HG03159 (cell line): ENCODE measurements around the gene SIT1.
"Not testable (repeated sequence)": the region's sequence is repeated elsewhere in the genome, so short reads cannot be mapped to it uniquely, and the experiment has no call there.

ENCODE experiments used
- ATAC-seq: cut with Tn5 transposase; IDR thresholded peaks from one replicate; pipeline ENCODE4 v1.9.1; 2021; ENCODE audit warnings: mild to moderate bottlenecking, moderate library complexity; ENCODE audit not compliant: unreplicated experiment

SIT1 gene

GRCh38 chr9:35638751-35639150 is 12.0 kb downstream of the SIT1 start:
- ATAC-seq, result not testable (repeated sequence)

GRCh38 chr9:35637427-35637955 is 13.2 kb downstream of the SIT1 start:
- not testable (repeated sequence) for ATAC-seq

- not testable (repeated sequence) for ATAC-seq
Measured at GRCh38 chr9:35636877-35637246, 13.9 kb downstream of the SIT1 start.

- no peak for ATAC-seq
Measured at GRCh38 chr9:35636135-35636876, 14.4 kb downstream of the SIT1 start.

GRCh38 chr9:35635730-35636129 is 15.0 kb downstream of the SIT1 start:
- ATAC-seq, result no peak

- ATAC-seq, result no peak
Measured at GRCh38 chr9:35629597-35629996, 21.1 kb downstream of the SIT1 start.

- ATAC-seq, result no peak
Measured at GRCh38 chr9:35628389-35628991, 22.2 kb downstream of the SIT1 start.

GRCh38 chr9:35627575-35627974 is 23.2 kb downstream of the SIT1 start:
- no peak for ATAC-seq

GRCh38 chr9:35619800-35620158 is 31.0 kb downstream of the SIT1 start:
- peak; percentile 56 for ATAC-seq

GRCh38 chr9:35618854-35619799 is 31.6 kb downstream of the SIT1 start:
- peak; percentile 44 for ATAC-seq

- ATAC-seq, result no peak
Measured at GRCh38 chr9:35618325-35618727, 32.4 kb downstream of the SIT1 start, which contains the start of gene CD72. Gene CD72, minus strand, starts transcription at chr9:35618413. Its CDS starts 110 bp downstream, at chr9:35618303.

- no peak for ATAC-seq
Measured at GRCh38 chr9:35617548-35617947, 33.2 kb downstream of the SIT1 start.

GRCh38 chr9:35616681-35617459 is 33.9 kb downstream of the SIT1 start:
- ATAC-seq, result peak; percentile 39

GRCh38 chr9:35615981-35616680 is 34.6 kb downstream of the SIT1 start:
- no peak for ATAC-seq

- no peak for ATAC-seq
Measured at GRCh38 chr9:35612843-35613242, 37.9 kb downstream of the SIT1 start.

GRCh38 chr9:35612066-35612465 is 38.7 kb downstream of the SIT1 start:
- ATAC-seq, result not testable (repeated sequence)

- peak; percentile 55 for ATAC-seq
Measured at GRCh38 chr9:35611230-35611797, 39.4 kb downstream of the SIT1 start.

- no peak for ATAC-seq
Measured at GRCh38 chr9:35609820-35610163, 40.9 kb downstream of the SIT1 start.

- no peak for ATAC-seq
Measured at GRCh38 chr9:35609001-35609819, 41.5 kb downstream of the SIT1 start.
